ENCODE measurements around the gene ZNF580. TPM values are rescaled to one million over a fixed set of nuclear protein-coding genes. Genes with fewer than 3 reads are reported as not detected.

ZNF580 gene
- total and polyA plus RNA-seq, 9 of the 15 experiments (the other 6 are each of a cell fraction or from before 2014, with no cell fraction given), result 2.3 to 47.4 (median 6.0) TPM

DNA sequence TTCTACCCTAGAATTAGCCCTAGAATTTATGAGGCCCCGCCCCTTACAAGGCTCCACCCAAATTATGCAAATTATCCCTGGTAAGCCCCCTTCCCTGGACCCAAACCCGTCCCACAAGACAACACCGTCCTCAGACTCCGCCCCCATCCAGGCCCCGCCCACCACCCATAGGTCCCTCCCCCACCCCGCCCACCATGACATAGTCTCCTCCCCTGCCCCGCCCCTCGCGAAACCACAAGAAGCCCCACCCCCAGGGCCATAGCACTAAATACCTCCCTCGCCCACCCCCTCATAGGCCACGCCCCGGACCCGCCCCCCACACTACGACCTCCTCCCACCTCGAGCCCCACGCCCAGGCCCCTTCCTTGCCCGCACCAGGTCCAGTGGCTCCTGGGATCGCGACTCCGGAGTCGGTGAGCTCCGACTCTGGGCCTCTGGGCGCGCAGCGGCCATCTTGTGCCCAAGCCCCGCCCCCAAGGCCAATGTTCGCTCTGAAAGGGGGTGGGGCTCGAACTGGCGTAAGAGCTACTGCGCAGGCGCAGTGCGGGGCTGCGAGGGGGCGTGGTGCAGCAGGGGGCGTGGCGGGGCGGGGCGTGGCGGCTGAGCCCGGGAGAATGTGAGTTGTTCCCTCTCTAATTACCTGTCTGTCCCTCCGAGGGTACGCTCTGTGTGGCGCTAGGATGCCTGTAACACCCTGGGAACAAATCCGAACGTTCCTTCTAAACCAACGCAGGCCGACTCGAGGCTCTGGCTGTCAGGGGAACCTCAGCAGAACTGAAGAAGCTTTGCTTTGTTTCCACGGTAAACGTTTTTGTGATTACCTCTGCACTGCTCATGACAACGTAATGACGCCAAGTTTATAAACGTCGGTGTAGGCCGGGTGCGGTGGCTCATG, 16.4 kb upstream of the ZNF580 start, which contains the start of gene ZNF784 (continued):
- no peak for TF ChIP-seq ETV6 (IDR thresholded peaks at IDR 0.05; ENCODE audit: borderline replicate concordance in 1 of 2, low read depth in 2 of 2, low read length in 1 of 2)
- no peak for TF ChIP-seq ETV6 (CRISPR knock-in tag; IDR thresholded peaks at IDR 0.05; ENCODE audit: borderline replicate concordance)
- no peak for TF ChIP-seq ZBTB5 (IDR thresholded peaks at IDR 0.05)
- no peak for TF ChIP-seq GTF2F1 (IDR thresholded peaks at IDR 0.05; ENCODE audit: low read depth, low read length)
- no peak for TF ChIP-seq ELF2 (CRISPR knock-in tag; IDR thresholded peaks at IDR 0.05)
- TF ChIP-seq PHB2 (IDR thresholded peaks at IDR 0.05; ENCODE audit: low read depth), result no peak
- TF ChIP-seq E4F1 (CRISPR knock-in tag; IDR thresholded peaks at IDR 0.05; ENCODE audit: borderline replicate concordance), result no peak
- TF ChIP-seq, protein P1, sequence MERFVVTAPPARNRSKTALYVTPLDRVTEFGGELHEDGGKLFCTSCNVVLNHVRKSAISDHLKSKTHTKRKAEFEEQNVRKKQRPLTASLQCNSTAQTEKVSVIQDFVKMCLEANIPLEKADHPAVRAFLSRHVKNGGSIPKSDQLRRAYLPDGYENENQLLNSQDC (CRISPR knock-in tag; IDR thresholded peaks at IDR 0.05), result no peak
- no peak for TF ChIP-seq NFE2 (IDR thresholded peaks at IDR 0.05; ENCODE audit: low read depth)
- no peak for TF ChIP-seq SIN3B (IDR thresholded peaks at IDR 0.05; ENCODE audit: low read depth)
- TF ChIP-seq SRSF7 (optimal IDR thresholded peaks at IDR 0.05; ENCODE audit: low read depth, low read length), result no peak
- TF ChIP-seq ZNF398 (CRISPR knock-in tag; IDR thresholded peaks at IDR 0.05), result no peak
- TF ChIP-seq TAF9B (IDR thresholded peaks at IDR 0.05; ENCODE audit: partially characterized antibody), result peak; percentile 84
- no peak for TF ChIP-seq ZNF696 (CRISPR knock-in tag; conservative IDR thresholded peaks at IDR 0.05)
- no peak for TF ChIP-seq SIN3A (IDR thresholded peaks at IDR 0.05; ENCODE audit: borderline replicate concordance in 2 of 2, control insufficient read depth in 1 of 2, low read depth in 2 of 2, low read length in 2 of 2)
- TF ChIP-seq, protein P2, sequence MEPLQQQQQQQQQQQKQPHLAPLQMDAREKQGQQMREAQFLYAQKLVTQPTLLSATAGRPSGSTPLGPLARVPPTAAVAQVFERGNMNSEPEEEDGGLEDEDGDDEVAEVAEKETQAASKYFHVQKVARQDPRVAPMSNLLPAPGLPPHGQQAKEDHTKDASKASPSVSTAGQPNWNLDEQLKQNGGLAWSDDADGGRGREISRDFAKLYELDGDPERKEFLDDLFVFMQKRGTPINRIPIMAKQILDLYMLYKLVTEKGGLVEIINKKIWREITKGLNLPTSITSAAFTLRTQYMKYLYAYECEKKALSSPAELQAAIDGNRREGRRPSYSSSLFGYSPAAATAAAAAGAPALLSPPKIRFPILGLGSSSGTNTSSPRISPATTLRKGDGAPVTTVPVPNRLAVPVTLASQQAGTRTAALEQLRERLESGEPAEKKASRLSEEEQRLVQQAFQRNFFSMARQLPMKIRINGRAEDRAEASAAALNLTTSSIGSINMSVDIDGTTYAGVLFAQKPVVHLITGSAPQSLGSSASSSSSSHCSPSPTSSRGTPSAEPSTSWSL (CRISPR knock-in tag; IDR thresholded peaks at IDR 0.05; ENCODE audit: borderline replicate concordance), result no peak
- TF ChIP-seq NFATC3 (IDR thresholded peaks at IDR 0.05), result no peak
- TF ChIP-seq RHOXF2B (CRISPR knock-in tag; conservative IDR thresholded peaks at IDR 0.05), result no peak
- TF ChIP-seq ZNF146 (CRISPR knock-in tag; IDR thresholded peaks at IDR 0.05; ENCODE audit: unreplicated experiment), result no peak
